K562 treated with DMSO at 1 percent for 24 hours (cell line): ENCODE data around the gene KRTAP6-3. TPM values are rescaled to one million over a fixed set of nuclear protein-coding genes. Genes with fewer than 3 reads are reported as not detected.

Experiments used
- total RNA-seq: library from RNA; unstranded; fragments of 300-600 nt; gene quantifications from 2 replicates; pipeline ENCODE4 v1.2.3, GENCODE V29; 2022; ENCODE audit warnings: low read depth; ENCODE audit not compliant: insufficient read depth

The KRTAP6-3 gene
- total RNA-seq: not detected in 2 replicates

GRCh38 chr21:30592140-30592539 is at the start of gene KRTAP6-3:
KRTAP6-3 (plus strand) TSS chr21:30592440; CDS start chr21:30592446, 6 bp downstream.

GRCh38 chr21:30561264-30561895 is 30.9 kb upstream of the KRTAP6-3 start, which contains the start of gene KRTAP19-7:
KRTAP19-7 (minus strand) TSS chr21:30561314; CDS start chr21:30561289, 25 bp downstream.

GRCh38 chr21:30590297-30590696 is 1.9 kb upstream of the KRTAP6-3 start, which contains the start of gene KRTAP22-2:
KRTAP22-2 (minus strand) TSS chr21:30590397.

GRCh38 chr21:30598802-30599201 is 6.6 kb downstream of the KRTAP6-3 start, which contains the start of gene KRTAP6-2:
KRTAP6-2 (minus strand) TSS chr21:30598902; CDS start chr21:30598874, 28 bp downstream.

GRCh38 chr21:30600787-30601186 is 8.5 kb downstream of the KRTAP6-3 start, which contains the start of gene KRTAP22-1:
KRTAP22-1 (plus strand) TSS chr21:30601087.

GRCh38 chr21:30613836-30614235 is 21.6 kb downstream of the KRTAP6-3 start, which contains the start of gene KRTAP6-1:
KRTAP6-1 (minus strand) TSS chr21:30613930; CDS start chr21:30613904, 26 bp downstream.

GRCh38 chr21:30616125-30616524 is 23.9 kb downstream of the KRTAP6-3 start, which contains the start of gene KRTAP20-1:
KRTAP20-1 (plus strand) TSS chr21:30616425; CDS start chr21:30616455, 30 bp downstream.

GRCh38 chr21:30620522-30620921 is 28.3 kb downstream of the KRTAP6-3 start, which contains the start of gene KRTAP20-4:
KRTAP20-4 (plus strand) TSS chr21:30620627.

GRCh38 chr21:30634906-30635305 is 42.7 kb downstream of the KRTAP6-3 start, which contains the start of gene KRTAP20-2:
KRTAP20-2 (plus strand) TSS chr21:30635206; CDS start chr21:30635264, 58 bp downstream.

GRCh38 chr21:30642564-30642963 is 50.3 kb downstream of the KRTAP6-3 start, which contains the start of gene KRTAP20-3:
KRTAP20-3 (plus strand) TSS chr21:30642864.

Other genes with a start within 250 kb of the KRTAP6-3 start
- not detected in 2 replicates for gene KRTAP23-1, start 243.8 kb upstream of the KRTAP6-3 start, total RNA-seq
- not detected in 2 replicates for gene KRTAP13-2, start 220.2 kb upstream of the KRTAP6-3 start, total RNA-seq
- gene KRTAP13-1, start 196.4 kb upstream of the KRTAP6-3 start, total RNA-seq: not detected in 2 replicates
- not detected in 2 replicates for gene KRTAP13-3, start 166.5 kb upstream of the KRTAP6-3 start, total RNA-seq
- not detected in 2 replicates for gene KRTAP13-4, start 162.2 kb upstream of the KRTAP6-3 start, total RNA-seq
- not detected in 2 replicates for gene KRTAP15-1, start 152.2 kb upstream of the KRTAP6-3 start, total RNA-seq
- gene KRTAP19-1, start 112.1 kb upstream of the KRTAP6-3 start, total RNA-seq: not detected in 2 replicates
- not detected in 2 replicates for gene KRTAP19-2, start 105.0 kb upstream of the KRTAP6-3 start, total RNA-seq
- gene KRTAP19-3, start 100.4 kb upstream of the KRTAP6-3 start, total RNA-seq: not detected in 2 replicates
- gene KRTAP19-4, start 95.3 kb upstream of the KRTAP6-3 start, total RNA-seq: not detected in 2 replicates
- gene KRTAP19-5, start 90.3 kb upstream of the KRTAP6-3 start, total RNA-seq: not detected in 2 replicates
- not detected in 2 replicates for gene KRTAP19-6, start 50.6 kb upstream of the KRTAP6-3 start, total RNA-seq
- gene KRTAP19-7, start 31.1 kb upstream of the KRTAP6-3 start, total RNA-seq: not detected in 2 replicates
- gene KRTAP22-2, start 2.0 kb upstream of the KRTAP6-3 start, total RNA-seq: not detected in 2 replicates
- not detected in 2 replicates for gene KRTAP6-2, start 6.5 kb downstream of the KRTAP6-3 start, total RNA-seq
- gene KRTAP22-1, start 8.6 kb downstream of the KRTAP6-3 start, total RNA-seq: not detected in 2 replicates
- not detected in 2 replicates for gene KRTAP6-1, start 21.5 kb downstream of the KRTAP6-3 start, total RNA-seq
- not detected in 2 replicates for gene KRTAP20-1, start 24.0 kb downstream of the KRTAP6-3 start, total RNA-seq
- not detected in 2 replicates for gene KRTAP20-4, start 28.2 kb downstream of the KRTAP6-3 start, total RNA-seq
- not detected in 2 replicates for gene KRTAP20-2, start 42.8 kb downstream of the KRTAP6-3 start, total RNA-seq
- not detected in 2 replicates for gene KRTAP20-3, start 50.4 kb downstream of the KRTAP6-3 start, total RNA-seq
- not detected in 2 replicates for gene KRTAP21-3, start 126.3 kb downstream of the KRTAP6-3 start, total RNA-seq
- gene KRTAP21-2, start 154.8 kb downstream of the KRTAP6-3 start, total RNA-seq: not detected in 2 replicates
- gene KRTAP21-1, start 163.0 kb downstream of the KRTAP6-3 start, total RNA-seq: not detected in 2 replicates
- gene KRTAP8-1, start 220.8 kb downstream of the KRTAP6-3 start, total RNA-seq: not detected in 2 replicates
- gene KRTAP7-1, start 237.3 kb downstream of the KRTAP6-3 start, total RNA-seq: not detected in 2 replicates